ENCODE results near the gene TBX4.

Gene TBX4

GRCh38 chr17:61533797-61534196, 81.6 kb downstream of the TBX4 start:
- ATAC-seq (ENCODE audit: low read depth) (no peak), DNase-seq (ENCODE audit: low spot score) (no peak)
- Histone ChIP-seq H3K4me3 (ENCODE audit: severe bottlenecking) (no peak overlapping the region), H3K4me1 (ENCODE audit: insufficient read depth, poor library complexity, severe bottlenecking) (no peaks in the 10 kb centered on the region), H3K36me3 (ENCODE audit: low read depth) (no peaks in the 10 kb centered on the region), H3K27ac (ENCODE audit: poor library complexity, severe bottlenecking) (no peak overlapping the region), H3K9me3 (ENCODE audit: severe bottlenecking) (no peaks in the 10 kb centered on the region), H3K27me3 (ENCODE audit: insufficient read depth, poor library complexity, severe bottlenecking) (no peaks in the 10 kb centered on the region)
- TF ChIP-seq CTCF (IDR thresholded peaks at IDR 0.05; ENCODE audit: poor library complexity, severe bottlenecking) = no peak

GRCh38 chr17:61534414-61534813, 82.2 kb downstream of the TBX4 start:
- H3K27me3 ChIP-seq (ENCODE audit: insufficient read depth, poor library complexity, severe bottlenecking) = no peaks in the 10 kb centered on the region
- H3K9me3 ChIP-seq (ENCODE audit: severe bottlenecking) = no peaks in the 10 kb centered on the region
- no peaks in the 10 kb centered on the region for H3K36me3 ChIP-seq (ENCODE audit: low read depth)
- TF ChIP-seq CTCF (IDR thresholded peaks at IDR 0.05; ENCODE audit: poor library complexity, severe bottlenecking) = no peak
- H3K4me1 ChIP-seq (ENCODE audit: insufficient read depth, poor library complexity, severe bottlenecking) = no peaks in the 10 kb centered on the region
- H3K4me3 ChIP-seq (ENCODE audit: severe bottlenecking) = no peak overlapping the region
- H3K27ac ChIP-seq (ENCODE audit: poor library complexity, severe bottlenecking) = no peak overlapping the region
- no peak for ATAC-seq (ENCODE audit: low read depth)
- no peak for DNase-seq (ENCODE audit: low spot score)

Data from RWPE2 (cell line).